Suprapubic skin (tissue), 3 donors: Measurements from ENCODE around the gene MSL3.

Source experiments
- POLR2A ChIP-seq, 2 donors: fragments of 450-650 bp; IDR thresholded peaks; one replicate each; pipeline ENCODE4 v1.6.1; 2017; ENCODE audit warnings: antibody characterized with exemption in 2 of 2, mild to moderate bottlenecking in 2 of 2, moderate library complexity in 2 of 2
- TF ChIP-seq, protein P1 (sequence below), 2 donors: fragments of 200-600 bp in 1 of 2; fragments of 450-650 bp in 1 of 2; sonication (generic) in 1 of 2; IDR thresholded peaks; one replicate each; pipeline ENCODE4 v1.5.1; 2016 to 2019; ENCODE audit warnings: antibody characterized with exemption in 2 of 2, mild to moderate bottlenecking in 1 of 2, moderate library complexity in 1 of 2

GRCh38 chrX:11750694-11751093 is 7.3 kb upstream of the MSL3 start:
- TF ChIP-seq, protein P1, sequence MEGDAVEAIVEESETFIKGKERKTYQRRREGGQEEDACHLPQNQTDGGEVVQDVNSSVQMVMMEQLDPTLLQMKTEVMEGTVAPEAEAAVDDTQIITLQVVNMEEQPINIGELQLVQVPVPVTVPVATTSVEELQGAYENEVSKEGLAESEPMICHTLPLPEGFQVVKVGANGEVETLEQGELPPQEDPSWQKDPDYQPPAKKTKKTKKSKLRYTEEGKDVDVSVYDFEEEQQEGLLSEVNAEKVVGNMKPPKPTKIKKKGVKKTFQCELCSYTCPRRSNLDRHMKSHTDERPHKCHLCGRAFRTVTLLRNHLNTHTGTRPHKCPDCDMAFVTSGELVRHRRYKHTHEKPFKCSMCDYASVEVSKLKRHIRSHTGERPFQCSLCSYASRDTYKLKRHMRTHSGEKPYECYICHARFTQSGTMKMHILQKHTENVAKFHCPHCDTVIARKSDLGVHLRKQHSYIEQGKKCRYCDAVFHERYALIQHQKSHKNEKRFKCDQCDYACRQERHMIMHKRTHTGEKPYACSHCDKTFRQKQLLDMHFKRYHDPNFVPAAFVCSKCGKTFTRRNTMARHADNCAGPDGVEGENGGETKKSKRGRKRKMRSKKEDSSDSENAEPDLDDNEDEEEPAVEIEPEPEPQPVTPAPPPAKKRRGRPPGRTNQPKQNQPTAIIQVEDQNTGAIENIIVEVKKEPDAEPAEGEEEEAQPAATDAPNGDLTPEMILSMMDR (IDR thresholded peaks at IDR 0.05), result no peak
- no peak for TF ChIP-seq POLR2A (IDR thresholded peaks at IDR 0.05)
